Tibial nerve (tissue), 4 donors: Measurements from ENCODE around the gene TCP11. TPM values are rescaled to one million over a fixed set of nuclear protein-coding genes. Genes with fewer than 3 reads are reported as not detected.

Experiments used
- DNase-seq, 2 donors: peaks; one replicate each; pipeline ENCODE4 v3.0.0-alpha.2; 2019; ENCODE audit warnings: low spot score in 2 of 2
- H3K27ac ChIP-seq, 4 donors: fragments of 200-600 bp; sonication (generic) in 3 of 4; one replicate each; pipeline ENCODE4 v1.5.1; 2017 to 2019; ENCODE audit warnings: mild to moderate bottlenecking in 1 of 4
- H3K27me3 ChIP-seq, 2 donors: fragments of 200-600 bp; sonication (generic) in 1 of 2; one replicate each; pipeline versions ENCODE4 v1.5.1 to v1.6.0; 2017 to 2019
- H3K36me3 ChIP-seq, 3 donors: fragments of 200-600 bp; sonication (generic); one replicate each; pipeline ENCODE4 v1.5.1; 2018 to 2019
- H3K4me1 ChIP-seq, 4 donors: fragments of 200-600 bp; sonication (generic) in 3 of 4; one replicate each; pipeline ENCODE4 v1.5.1; 2017 to 2019
- H3K4me3 ChIP-seq, 4 donors: fragments of 200-600 bp; sonication (generic) in 3 of 4; one replicate each; pipeline ENCODE4 v1.5.1; 2017 to 2019; ENCODE audit warnings: mild to moderate bottlenecking in 1 of 4, moderate library complexity in 1 of 4
- H3K9me3 ChIP-seq, 4 donors: fragments of 200-600 bp; sonication (generic) in 3 of 4; one replicate each; pipeline ENCODE4 v1.5.1; 2017 to 2019
- EP300 ChIP-seq, 2 donors: sonication (generic); formaldehyde crosslinking; IDR thresholded peaks; one replicate each; pipeline ENCODE4 v1.6.1; 2017; ENCODE audit warnings: antibody characterized with exemption in 2 of 2, mild to moderate bottlenecking in 1 of 2
- POLR2A ChIP-seq, 2 donors: fragments of 450-650 bp; IDR thresholded peaks; one replicate each; pipeline ENCODE4 v1.6.1; 2017; ENCODE audit warnings: antibody characterized with exemption in 2 of 2, mild to moderate bottlenecking in 2 of 2, moderate library complexity in 2 of 2
- WGBS, 2 donors: methylation state at CpG; one replicate each; pipeline ENCODE4 v1.1.5; 2018; 5-methylcytosine and 5-hydroxymethylcytosine counted together
- total RNA-seq, 4 donors: library from RNA; depleted of rRNA; stranded (reverse); fragments of >200 nt; gene quantifications; one replicate each; pipeline ENCODE4 v1.1.0, GENCODE V29; 2016
- TF ChIP-seq, protein P1 (sequence below), 5 experiments: fragments of 200-600 bp in 3 of 5; fragments of 450-650 bp in 2 of 5; sonication (generic) in 3 of 5; IDR thresholded peaks; one replicate each; pipeline ENCODE4 v1.5.1; 2016 to 2019; ENCODE audit warnings: antibody characterized with exemption in 5 of 5, mild to moderate bottlenecking in 3 of 5, moderate library complexity in 2 of 5

TCP11 gene
- total RNA-seq, 4 donors from 2014 or later, result 0.84 TPM; not detected in 3

DNA sequence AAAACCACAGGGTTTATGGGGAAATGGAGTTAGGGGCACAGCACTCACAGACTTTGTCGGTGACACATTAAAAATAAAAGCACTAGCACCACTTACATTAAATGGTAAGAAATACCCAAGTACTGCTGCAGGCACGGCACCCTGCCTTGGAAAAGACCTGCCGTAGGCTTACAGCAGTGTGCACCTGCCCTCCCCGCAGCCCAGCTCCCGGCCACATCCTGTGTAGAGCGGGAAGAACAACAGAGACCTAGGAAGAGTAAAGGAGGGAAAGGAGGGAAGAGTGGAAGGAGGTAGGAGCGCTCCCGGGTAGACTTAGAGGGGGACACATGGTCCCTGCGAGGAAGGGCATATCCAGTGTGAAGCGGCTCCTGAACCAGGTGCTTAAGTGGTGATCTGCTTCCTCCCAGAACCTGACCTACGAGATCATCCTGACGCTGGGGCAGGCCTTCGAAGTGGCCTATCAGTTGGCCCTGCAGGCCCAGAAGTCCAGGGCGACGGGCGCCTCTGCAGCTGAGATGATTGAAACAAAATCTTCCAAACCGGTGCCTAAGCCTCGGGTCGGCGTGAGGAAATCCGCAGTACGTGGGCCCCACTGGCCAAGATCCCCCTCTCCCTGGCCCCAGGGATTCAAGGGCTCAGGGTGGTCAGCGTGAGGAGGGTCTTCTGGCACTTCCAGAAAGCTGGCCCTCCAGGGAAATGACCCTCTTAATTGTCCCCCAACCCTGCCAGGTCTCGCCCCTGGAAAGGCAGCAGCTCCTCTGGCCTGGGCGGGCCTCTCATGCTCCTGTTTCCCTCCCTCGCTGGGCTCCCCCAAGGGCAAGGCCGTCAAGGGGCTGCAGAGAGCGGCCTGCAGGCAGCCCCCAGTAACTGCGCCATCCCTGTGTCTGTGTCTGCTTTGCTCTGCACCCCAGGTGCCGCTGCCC lies 55.5 kb downstream of the TCP11 start:
- peaks cover 0 to 75% (median 17%) of the 10 kb centered on the region in 4 donors for H3K4me1 ChIP-seq
- 89 to 91% methylated on average over 29 of the region's 30 CpGs for WGBS, 2 donors
- H3K36me3 ChIP-seq, result peaks cover 3 to 99% (median 15%) of the 10 kb centered on the region in 3 donors
- DNase-seq, result no peak
- no peaks in the 10 kb centered on the region for H3K27me3 ChIP-seq
- H3K4me3 ChIP-seq, result no peak overlapping the region
- no peaks in the 10 kb centered on the region for H3K9me3 ChIP-seq
- peak overlapping the region in 1 of 4 donors; percentile 9 for H3K27ac ChIP-seq
- TF ChIP-seq EP300 (IDR thresholded peaks at IDR 0.05) (no peak), POLR2A (IDR thresholded peaks at IDR 0.05) (no peak)
- TF ChIP-seq, protein P1, sequence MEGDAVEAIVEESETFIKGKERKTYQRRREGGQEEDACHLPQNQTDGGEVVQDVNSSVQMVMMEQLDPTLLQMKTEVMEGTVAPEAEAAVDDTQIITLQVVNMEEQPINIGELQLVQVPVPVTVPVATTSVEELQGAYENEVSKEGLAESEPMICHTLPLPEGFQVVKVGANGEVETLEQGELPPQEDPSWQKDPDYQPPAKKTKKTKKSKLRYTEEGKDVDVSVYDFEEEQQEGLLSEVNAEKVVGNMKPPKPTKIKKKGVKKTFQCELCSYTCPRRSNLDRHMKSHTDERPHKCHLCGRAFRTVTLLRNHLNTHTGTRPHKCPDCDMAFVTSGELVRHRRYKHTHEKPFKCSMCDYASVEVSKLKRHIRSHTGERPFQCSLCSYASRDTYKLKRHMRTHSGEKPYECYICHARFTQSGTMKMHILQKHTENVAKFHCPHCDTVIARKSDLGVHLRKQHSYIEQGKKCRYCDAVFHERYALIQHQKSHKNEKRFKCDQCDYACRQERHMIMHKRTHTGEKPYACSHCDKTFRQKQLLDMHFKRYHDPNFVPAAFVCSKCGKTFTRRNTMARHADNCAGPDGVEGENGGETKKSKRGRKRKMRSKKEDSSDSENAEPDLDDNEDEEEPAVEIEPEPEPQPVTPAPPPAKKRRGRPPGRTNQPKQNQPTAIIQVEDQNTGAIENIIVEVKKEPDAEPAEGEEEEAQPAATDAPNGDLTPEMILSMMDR (IDR thresholded peaks at IDR 0.05), result no peak

DNA sequence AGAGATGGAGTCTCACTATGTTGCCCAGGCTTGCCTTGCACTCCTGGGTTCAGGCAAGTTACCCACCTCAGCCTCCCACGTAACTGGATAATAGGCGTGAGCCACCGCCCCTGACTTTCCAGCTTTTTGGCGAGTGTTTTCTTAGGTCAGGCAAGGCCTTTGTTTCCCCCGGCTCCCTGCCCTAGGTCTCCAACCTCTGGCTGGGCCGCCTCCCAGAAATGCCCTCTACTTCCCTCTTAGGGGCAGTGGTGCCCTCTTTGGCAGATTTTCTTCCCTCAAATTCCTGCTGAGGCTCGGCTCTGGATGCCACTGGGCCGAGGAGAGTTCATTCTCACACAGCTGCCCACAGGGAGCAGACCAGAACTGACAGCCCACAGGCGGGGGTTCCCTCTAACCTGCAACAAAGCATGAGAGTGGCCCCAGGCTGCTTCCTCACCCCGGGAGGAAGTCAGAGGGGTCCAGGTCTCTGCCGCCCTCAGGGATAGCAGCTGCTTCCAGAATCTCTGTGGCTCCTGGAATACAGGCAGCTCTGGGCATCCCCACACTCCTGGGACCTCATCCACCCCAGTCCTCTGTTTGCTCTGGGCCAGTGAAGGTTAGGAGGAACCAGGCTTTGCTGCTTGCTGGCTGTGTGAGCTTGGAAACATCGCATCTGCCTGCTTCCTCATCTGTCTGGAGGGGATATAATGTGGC lies 56.5 kb downstream of the TCP11 start:
- no peak for DNase-seq
- TF ChIP-seq, protein P1 (IDR thresholded peaks at IDR 0.05), result no peak
- TF ChIP-seq POLR2A (IDR thresholded peaks at IDR 0.05), result no peak
- no peak for TF ChIP-seq EP300 (IDR thresholded peaks at IDR 0.05)
- peak overlapping the region in 1 of 4 donors; percentile 60 for H3K27ac ChIP-seq
- no peak overlapping the region for H3K4me3 ChIP-seq
- H3K4me1 ChIP-seq, result peaks cover 0 to 67% (median 15%) of the 10 kb centered on the region in 4 donors
- WGBS, 2 donors, result 72 to 78% methylated on average over 12 of the region's 12 CpGs
- peaks cover 3 to 100% (median 16%) of the 10 kb centered on the region in 3 donors for H3K36me3 ChIP-seq
- H3K27me3 ChIP-seq, result no peaks in the 10 kb centered on the region
- no peaks in the 10 kb centered on the region for H3K9me3 ChIP-seq

DNA sequence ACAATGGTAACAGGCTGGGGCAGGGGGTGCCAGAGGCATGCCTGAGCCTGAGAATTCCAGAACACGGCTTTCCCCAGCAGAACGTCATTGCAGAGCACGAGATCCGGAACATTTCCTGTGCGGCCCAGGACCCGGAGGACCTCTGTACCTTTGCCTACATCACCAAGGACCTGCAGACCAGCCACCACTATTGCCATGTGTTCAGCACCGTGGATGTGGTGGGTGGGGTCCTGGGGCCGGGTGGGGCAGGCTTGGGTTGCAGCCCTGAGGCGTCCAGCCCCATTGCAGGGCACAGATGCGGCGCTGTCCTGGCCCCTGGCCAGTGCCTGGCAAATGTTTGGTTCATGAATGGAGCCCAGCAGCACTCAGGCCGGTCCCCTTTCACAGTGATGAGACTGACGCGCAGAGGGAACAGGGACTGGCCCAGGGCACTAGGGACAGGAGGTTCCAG lies 57.1 kb downstream of the TCP11 start:
- Histone ChIP-seq H3K9me3 (no peaks in the 10 kb centered on the region), H3K4me3 (no peak overlapping the region), H3K27me3 (no peaks in the 10 kb centered on the region), H3K27ac (peak overlapping the region in 1 of 4 donors; percentile 60), H3K36me3 (peaks cover 3 to 100% (median 22%) of the 10 kb centered on the region in 3 donors), H3K4me1 (peaks cover 0 to 61% (median 12%) of the 10 kb centered on the region in 4 donors)
- no peak for TF ChIP-seq EP300 (IDR thresholded peaks at IDR 0.05)
- TF ChIP-seq, protein P1 (IDR thresholded peaks at IDR 0.05), result no peak
- no peak for TF ChIP-seq POLR2A (IDR thresholded peaks at IDR 0.05)
- no peak for DNase-seq
- WGBS, 2 donors, result 67 to 83% methylated on average over 13 to 14 of the region's 14 CpGs

DNA sequence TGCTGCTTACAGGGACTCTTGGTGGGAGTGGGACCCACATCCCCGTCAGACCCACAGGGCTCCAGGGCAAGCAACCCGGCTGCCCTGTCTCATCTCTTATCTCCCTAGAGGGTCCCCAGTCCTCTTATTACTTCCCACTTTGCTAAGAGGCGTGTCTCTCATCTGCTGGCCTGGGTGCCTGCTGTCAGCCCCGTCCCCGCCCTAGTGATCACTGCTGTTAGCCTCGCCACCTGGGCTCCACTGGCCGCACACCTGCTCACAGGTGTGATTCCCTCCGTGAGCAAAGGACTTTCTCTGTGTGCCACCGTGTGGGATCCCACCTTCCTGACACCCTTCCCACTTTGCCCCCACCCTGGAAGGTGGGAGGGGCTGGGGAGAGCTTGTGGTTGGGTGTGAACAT lies 57.6 kb downstream of the TCP11 start:
- 89 to 90% methylated on average over 9 of the region's 9 CpGs for WGBS, 2 donors

More for the DNA sequence above, 57.6 kb downstream of the TCP11 start:
- Histone ChIP-seq H3K27me3 (no peaks in the 10 kb centered on the region), H3K4me3 (no peak overlapping the region), H3K4me1 (peaks cover 0 to 55% (median 11%) of the 10 kb centered on the region in 4 donors), H3K36me3 (peaks cover 3 to 100% (median 23%) of the 10 kb centered on the region in 3 donors), H3K27ac (peak overlapping the region in 1 of 4 donors; percentile 60), H3K9me3 (no peaks in the 10 kb centered on the region)
- no peak for TF ChIP-seq EP300 (IDR thresholded peaks at IDR 0.05)
- no peak for TF ChIP-seq POLR2A (IDR thresholded peaks at IDR 0.05)
- TF ChIP-seq, protein P1 (IDR thresholded peaks at IDR 0.05), result no peak
- DNase-seq, result no peak
